NCI-H524 (cell line): ENCODE results near the gene TWF2.

Source experiments
- DNase-seq, 2 experiments: peaks; one replicate each; lab custom pipeline; 2025; lab: John Stamatoyannopoulos, UW

TWF2 gene

GRCh38 chr3:52181543-52181942 is 57.4 kb downstream of the TWF2 start:
- no peak for DNase-seq
